ENCODE data around the gene MEP1A. TPM values are rescaled to one million over a fixed set of nuclear protein-coding genes. Genes with fewer than 3 reads are reported as not detected.
A peak's percentile ranks its signal among the peaks of the same experiment; 100 is the strongest.
"Not testable (repeated sequence)": the region's sequence is repeated elsewhere in the genome, so short reads cannot be mapped to it uniquely, and the experiment has no call there.

Gene MEP1A
- total and polyA plus RNA-seq, 10 donors = 0.09 to 0.94 (median 0.22) TPM; not detected in 3

- Histone ChIP-seq H3K36me3 (no peaks in the 10 kb centered on the region), H3K27ac (no peak overlapping the region), H3K27me3 (replicated peaks in 1 of 7) (no peaks in the 10 kb centered on the region), H3K9me3 (no peaks in the 10 kb centered on the region), H3K4me3 (no peak overlapping the region), H3K4me1 (no peaks in the 10 kb centered on the region)
- WGBS, 5 donors = 55 to 84% (median 69%) methylated on average over 4 of the region's 4 CpGs
- no peak for DNase-seq
- TF ChIP-seq POLR2AphosphoS5 (IDR thresholded peaks at IDR 0.05) = no peak
- no peak for TF ChIP-seq POLR2A (IDR thresholded peaks at IDR 0.05)
- TF ChIP-seq CTCF (IDR thresholded peaks at IDR 0.05 in 8 of 11, conservative IDR thresholded peaks at IDR 0.05 in 3 of 11) = no peak
- intact Hi-C loops (cut with DNase I; ENCODE audit: low total_unique reads) = no loop called here
Observed at GRCh38 chr6:46821458-46821881, 28.3 kb downstream of the MEP1A start.

- no peak for DNase-seq
- no peaks in the 10 kb centered on the region for H3K27me3 ChIP-seq (replicated peaks in 1 of 7)
- intact Hi-C loops (cut with DNase I; ENCODE audit: low total_unique reads) = no loop called here
- no peaks in the 10 kb centered on the region for H3K4me1 ChIP-seq
- H3K4me3 ChIP-seq = no peak overlapping the region
- no peak overlapping the region for H3K27ac ChIP-seq
- TF ChIP-seq POLR2AphosphoS5 (IDR thresholded peaks at IDR 0.05) = no peak
- no peaks in the 10 kb centered on the region for H3K36me3 ChIP-seq
- H3K9me3 ChIP-seq = no peaks in the 10 kb centered on the region
- 73 to 84% (median 80%) methylated on average over 2 of the region's 2 CpGs for WGBS, 5 donors
Observed at GRCh38 chr6:46828939-46829338, 35.8 kb downstream of the MEP1A start.

GRCh38 chr6:46832816-46833215 is 39.6 kb downstream of the MEP1A start:
- TF ChIP-seq POLR2AphosphoS5 (IDR thresholded peaks at IDR 0.05) (no peak), POLR2A (IDR thresholded peaks at IDR 0.05) (no peak), CTCF (IDR thresholded peaks at IDR 0.05 in 8 of 11, conservative IDR thresholded peaks at IDR 0.05 in 3 of 11) (no peak)
- H3K27ac ChIP-seq = no peak overlapping the region
- intact Hi-C loops (cut with DNase I; ENCODE audit: low total_unique reads) = no loop called here
- H3K9me3 ChIP-seq = no peaks in the 10 kb centered on the region
- no peak for DNase-seq
- H3K27me3 ChIP-seq (replicated peaks in 1 of 7) = no peaks in the 10 kb centered on the region
- no peaks in the 10 kb centered on the region for H3K36me3 ChIP-seq
- no peak overlapping the region for H3K4me3 ChIP-seq
- no peaks in the 10 kb centered on the region for H3K4me1 ChIP-seq
- WGBS, 5 donors = 73 to 90% (median 83%) methylated on average over 3 of the region's 3 CpGs

GRCh38 chr6:46834257-46834916 is 41.2 kb downstream of the MEP1A start:
- 54 to 76% (median 57%) methylated on average over 7 of the region's 7 CpGs for WGBS, 5 donors
- intact Hi-C loops (cut with DNase I; ENCODE audit: low total_unique reads) = not testable (repeated sequence)

GRCh38 chr6:46834991-46835390 is 41.8 kb downstream of the MEP1A start:
- intact Hi-C loops (cut with DNase I; ENCODE audit: low total_unique reads); H3K4me1 ChIP-seq: not testable (repeated sequence)
- WGBS, 5 donors = 63 to 98% (median 89%) methylated on average over 2 of the region's 2 CpGs

More at GRCh38 chr6:46834257-46834916, 41.2 kb downstream of the MEP1A start:
- H3K27me3 ChIP-seq (replicated peaks in 1 of 7); H3K4me3 ChIP-seq; H3K9me3 ChIP-seq; H3K4me1 ChIP-seq; DNase-seq; H3K36me3 ChIP-seq: not testable (repeated sequence)
- peak overlapping the region in 1 of 8 donors; percentile 6 for H3K27ac ChIP-seq

More at GRCh38 chr6:46834991-46835390, 41.8 kb downstream of the MEP1A start:
- H3K27ac ChIP-seq = peak overlapping the region in 1 of 8 donors; percentile 6
- not testable (repeated sequence) for DNase-seq; H3K9me3 ChIP-seq; H3K36me3 ChIP-seq; H3K27me3 ChIP-seq (replicated peaks in 1 of 7); H3K4me3 ChIP-seq

All from spleen (tissue), 11 donors.